GM06990 (cell line): ENCODE data around the gene CAMTA1.
A peak's percentile ranks its signal among the peaks of the same experiment; 100 is the strongest.

Experiments
- DNase-seq: peaks from one replicate; pipeline ENCODE4 v3.0.0-alpha.2; 2011; ENCODE audit not compliant: insufficient read length; ENCODE audit errors: extremely low read depth
- H3K27me3 ChIP-seq: replicated peaks from 2 replicates; pipeline ENCODE4 v1.6.0; 2011; ENCODE audit warnings: low read length; ENCODE audit not compliant: control insufficient read depth, insufficient read depth
- H3K36me3 ChIP-seq: 2 replicates; pipeline ENCODE4 v1.5.1; 2011; ENCODE audit warnings: low read length; ENCODE audit not compliant: control insufficient read depth, insufficient read depth
- H3K4me3 ChIP-seq: replicated peaks from 2 replicates; pipeline ENCODE4 v1.5.1; 2011; ENCODE audit warnings: low read depth, mild to moderate bottlenecking, control low read depth, low read length
- TF ChIP-seq, protein P1 (sequence below): IDR thresholded peaks from 2 replicates; pipeline ENCODE4 v1.5.1; 2011; ENCODE audit warnings: low read length, control low read depth, mild to moderate bottlenecking, inconsistent platforms; ENCODE audit not compliant: insufficient read depth, poor library complexity, severe bottlenecking

Gene CAMTA1

DNA sequence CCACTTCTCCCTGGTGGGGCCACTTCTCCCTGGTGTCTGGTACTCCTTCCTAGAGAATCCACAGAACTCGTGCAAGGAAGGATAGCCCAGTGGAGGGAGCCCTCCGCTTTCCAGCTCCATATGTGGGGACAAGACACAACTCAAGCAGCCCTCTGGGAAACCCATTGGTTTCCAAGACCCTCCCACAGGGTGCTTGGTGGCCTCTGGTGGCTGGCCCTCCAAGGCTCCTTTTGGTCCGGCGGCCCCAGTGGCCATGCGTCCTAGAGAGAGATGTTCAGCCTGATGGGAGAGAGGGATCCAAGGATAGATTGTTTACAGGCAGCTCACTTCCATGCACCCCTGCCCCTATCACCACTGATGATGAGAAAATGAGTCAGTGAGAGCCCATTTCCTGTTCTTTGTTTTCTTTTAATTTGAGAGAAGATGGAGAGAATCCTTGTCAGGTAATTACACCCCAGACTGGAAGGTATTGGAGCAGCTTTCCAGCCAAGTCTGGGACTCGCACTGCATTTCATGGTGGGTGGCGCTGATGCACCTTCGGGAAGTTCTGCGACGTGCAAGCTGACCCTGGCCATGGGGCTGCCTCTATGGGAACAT lies 499.7 kb downstream of the CAMTA1 start:
- no peak for DNase-seq
- TF ChIP-seq, protein P1, sequence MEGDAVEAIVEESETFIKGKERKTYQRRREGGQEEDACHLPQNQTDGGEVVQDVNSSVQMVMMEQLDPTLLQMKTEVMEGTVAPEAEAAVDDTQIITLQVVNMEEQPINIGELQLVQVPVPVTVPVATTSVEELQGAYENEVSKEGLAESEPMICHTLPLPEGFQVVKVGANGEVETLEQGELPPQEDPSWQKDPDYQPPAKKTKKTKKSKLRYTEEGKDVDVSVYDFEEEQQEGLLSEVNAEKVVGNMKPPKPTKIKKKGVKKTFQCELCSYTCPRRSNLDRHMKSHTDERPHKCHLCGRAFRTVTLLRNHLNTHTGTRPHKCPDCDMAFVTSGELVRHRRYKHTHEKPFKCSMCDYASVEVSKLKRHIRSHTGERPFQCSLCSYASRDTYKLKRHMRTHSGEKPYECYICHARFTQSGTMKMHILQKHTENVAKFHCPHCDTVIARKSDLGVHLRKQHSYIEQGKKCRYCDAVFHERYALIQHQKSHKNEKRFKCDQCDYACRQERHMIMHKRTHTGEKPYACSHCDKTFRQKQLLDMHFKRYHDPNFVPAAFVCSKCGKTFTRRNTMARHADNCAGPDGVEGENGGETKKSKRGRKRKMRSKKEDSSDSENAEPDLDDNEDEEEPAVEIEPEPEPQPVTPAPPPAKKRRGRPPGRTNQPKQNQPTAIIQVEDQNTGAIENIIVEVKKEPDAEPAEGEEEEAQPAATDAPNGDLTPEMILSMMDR, result no peak
- Histone ChIP-seq H3K36me3 (no peaks in the 10 kb centered on the region), H3K4me3 (no peak overlapping the region), H3K27me3 (no peaks in the 10 kb centered on the region; the same call in 1 of the 2 replicates)

DNA sequence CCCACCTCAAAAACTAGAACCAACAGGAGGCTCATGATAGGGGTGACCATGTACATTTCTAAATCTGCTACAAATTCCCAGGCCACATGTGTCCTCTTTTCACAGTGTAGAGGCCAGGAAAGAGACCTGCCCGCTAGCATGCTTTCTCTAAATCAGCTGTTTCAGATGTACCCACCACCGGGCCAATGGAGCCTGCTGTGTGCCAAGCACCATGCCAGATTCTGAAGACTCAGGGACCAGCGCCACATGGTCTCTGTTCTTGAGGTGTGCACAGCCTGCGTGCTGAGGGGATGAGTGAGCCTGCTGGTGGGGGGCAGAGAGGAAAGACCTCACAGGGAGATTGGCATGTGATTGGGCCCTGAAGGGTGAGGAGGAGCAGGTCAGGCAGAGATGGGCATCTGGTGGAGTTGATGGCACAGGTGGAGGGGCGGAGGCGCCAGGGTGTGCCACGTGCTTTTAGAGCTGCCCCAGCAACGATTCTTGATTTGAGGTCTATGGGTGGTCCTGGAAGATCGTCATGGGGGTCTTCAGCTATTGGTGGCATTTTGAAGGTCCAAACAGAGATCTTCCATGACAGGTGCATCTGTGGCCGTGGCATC lies 500.7 kb downstream of the CAMTA1 start:
- TF ChIP-seq, protein P1, result no peak
- Histone ChIP-seq H3K4me3 (no peak overlapping the region), H3K36me3 (no peaks in the 10 kb centered on the region), H3K27me3 (peaks cover 2% of the 10 kb centered on the region)
- no peak for DNase-seq

DNA sequence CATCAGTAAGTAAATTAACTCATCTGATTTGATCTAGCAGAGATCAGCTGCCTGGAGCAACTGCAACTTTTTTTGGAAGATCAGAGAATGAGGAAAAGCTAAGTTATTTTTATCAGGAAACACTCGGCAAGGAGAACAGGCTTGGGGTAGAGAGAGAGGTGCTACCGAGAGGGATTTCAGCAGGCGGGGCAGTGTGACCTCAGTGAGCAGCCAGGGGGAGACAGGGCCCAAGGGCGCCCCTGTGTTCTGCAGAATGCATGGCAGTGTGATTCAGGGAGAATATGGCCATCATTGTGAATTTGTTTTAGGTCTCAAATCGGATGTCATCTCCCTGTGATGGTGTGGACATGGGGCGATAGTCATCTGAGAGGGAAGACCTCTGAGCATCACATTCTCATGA lies 501.8 kb downstream of the CAMTA1 start:
- Histone ChIP-seq H3K36me3 (no peaks in the 10 kb centered on the region), H3K4me3 (no peak overlapping the region), H3K27me3 (peaks cover 2% of the 10 kb centered on the region)
- no peak for DNase-seq
- TF ChIP-seq, protein P1, result peak; percentile 12

DNA sequence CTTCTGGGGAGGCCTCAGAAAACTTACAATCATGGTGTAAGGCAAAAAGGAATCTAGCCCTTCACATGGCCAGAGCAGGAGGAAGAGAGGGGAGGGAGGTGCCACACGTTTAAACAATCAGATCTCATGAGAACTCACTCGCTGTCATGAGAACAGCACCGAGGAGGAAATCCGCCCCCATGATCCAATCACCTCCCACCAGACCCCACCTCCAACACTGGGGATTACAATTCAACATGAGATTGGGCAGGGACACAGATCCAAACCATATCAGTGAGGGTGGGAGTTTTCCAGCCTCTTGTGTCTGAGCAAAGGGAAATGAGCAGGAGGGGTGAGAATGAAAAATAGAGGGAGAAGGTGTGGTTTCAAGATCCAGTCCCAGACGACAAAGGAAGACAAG lies 503.7 kb downstream of the CAMTA1 start:
- no peaks in the 10 kb centered on the region for H3K36me3 ChIP-seq
- H3K27me3 ChIP-seq, result peaks cover 2% of the 10 kb centered on the region
- no peak for DNase-seq
- no peak overlapping the region for H3K4me3 ChIP-seq
- TF ChIP-seq, protein P1, result no peak

DNA sequence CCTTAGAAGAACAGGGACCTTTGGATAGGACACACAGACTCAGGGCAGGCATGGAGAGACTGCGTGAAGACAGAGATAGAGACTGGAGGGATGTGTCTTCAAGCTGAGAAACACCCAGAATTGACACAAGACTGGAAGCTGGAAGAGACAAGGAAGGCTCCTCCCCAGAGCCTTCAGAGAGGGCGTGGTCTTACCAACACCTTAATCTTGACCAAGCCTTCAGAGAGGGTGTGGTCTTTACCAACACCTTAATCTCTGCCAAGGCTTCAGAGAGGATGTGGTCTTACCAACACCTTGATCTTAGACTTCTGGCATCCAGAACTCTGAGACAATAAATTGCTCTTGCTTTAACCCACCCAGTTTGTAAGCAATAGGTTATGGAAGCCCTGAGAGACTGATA lies 504.4 kb downstream of the CAMTA1 start:
- Histone ChIP-seq H3K36me3 (no peaks in the 10 kb centered on the region), H3K4me3 (no peak overlapping the region), H3K27me3 (peaks cover 2% of the 10 kb centered on the region)
- DNase-seq, result no peak
- TF ChIP-seq, protein P1, result no peak
